Adipocyte (in vitro differentiated cells): ENCODE data around the gene CCK.
A peak's percentile ranks its signal among the peaks of the same experiment; 100 is the strongest.

Source experiments
- DNase-seq: peaks from one replicate; pipeline ENCODE4 v3.0.0-alpha.2; 2015; ENCODE audit warnings: low read depth
- H3K27me3 ChIP-seq: replicated peaks from 2 replicates; pipeline ENCODE4 v1.7.0; 2013; ENCODE audit warnings: mild to moderate bottlenecking, low read length, moderate library complexity; ENCODE audit not compliant: control insufficient read depth, insufficient read depth
- H3K36me3 ChIP-seq: 2 replicates; pipeline ENCODE4 v1.7.0; 2013; ENCODE audit warnings: low read length, mild to moderate bottlenecking, moderate library complexity; ENCODE audit not compliant: control insufficient read depth, insufficient read depth, severe bottlenecking
- H3K4me1 ChIP-seq: 2 replicates; pipeline ENCODE4 v1.7.0; 2013; ENCODE audit warnings: mild to moderate bottlenecking, low read length, moderate library complexity; ENCODE audit not compliant: control insufficient read depth, insufficient read depth
- H3K4me3 ChIP-seq: 2 replicates; pipeline ENCODE4 v1.7.0; 2013; ENCODE audit warnings: mild to moderate bottlenecking, low read length, moderate library complexity
- H3K9ac ChIP-seq: 2 replicates; pipeline ENCODE4 v1.7.0; 2013; ENCODE audit warnings: mild to moderate bottlenecking, low read length, moderate library complexity
- H3K9me3 ChIP-seq: 2 replicates; pipeline ENCODE4 v1.7.0; 2013; ENCODE audit warnings: mild to moderate bottlenecking, low read length, moderate library complexity; ENCODE audit not compliant: control insufficient read depth

Gene CCK

GRCh38 chr3:42236611-42237010 lies 29.4 kb downstream of the CCK start:
- peaks cover 10% of the 10 kb centered on the region for H3K27me3 ChIP-seq
- no peak overlapping the region for H3K9ac ChIP-seq
- no peak overlapping the region for H3K4me3 ChIP-seq
- H3K9me3 ChIP-seq = peaks cover 15% of the 10 kb centered on the region
- H3K4me1 ChIP-seq = no peaks in the 10 kb centered on the region
- DNase-seq = peak; percentile 15
- no peaks in the 10 kb centered on the region for H3K36me3 ChIP-seq

GRCh38 chr3:42235532-42235931 lies 30.5 kb downstream of the CCK start:
- H3K9ac ChIP-seq = no peak overlapping the region
- H3K4me1 ChIP-seq = no peaks in the 10 kb centered on the region
- no peak overlapping the region for H3K4me3 ChIP-seq
- H3K9me3 ChIP-seq = peaks cover 15% of the 10 kb centered on the region
- DNase-seq = no peak
- peaks cover 10% of the 10 kb centered on the region for H3K27me3 ChIP-seq
- H3K36me3 ChIP-seq = no peaks in the 10 kb centered on the region

GRCh38 chr3:42230860-42231259 lies 35.1 kb downstream of the CCK start:
- Histone ChIP-seq H3K4me3 (no peak overlapping the region), H3K27me3 (peaks cover 10% of the 10 kb centered on the region), H3K9me3 (peaks cover 6% of the 10 kb centered on the region), H3K36me3 (peaks cover 4% of the 10 kb centered on the region), H3K4me1 (no peaks in the 10 kb centered on the region), H3K9ac (no peak overlapping the region)
- DNase-seq = no peak

- peak overlapping the region; percentile 45 for H3K4me3 ChIP-seq
- peak; percentile 79 for DNase-seq
- peaks cover 7% of the 10 kb centered on the region for H3K27me3 ChIP-seq
- H3K9me3 ChIP-seq = peaks cover 2% of the 10 kb centered on the region
- peaks cover 3% of the 10 kb centered on the region for H3K4me1 ChIP-seq
- no peak overlapping the region for H3K9ac ChIP-seq
- H3K36me3 ChIP-seq = peaks cover 4% of the 10 kb centered on the region
Measured at GRCh38 chr3:42229942-42230688, 35.9 kb downstream of the CCK start.

- Histone ChIP-seq H3K27me3 (peaks cover 7% of the 10 kb centered on the region), H3K36me3 (peaks cover 5% of the 10 kb centered on the region), H3K4me3 (no peak overlapping the region), H3K9ac (no peak overlapping the region), H3K9me3 (no peaks in the 10 kb centered on the region), H3K4me1 (peaks cover 10% of the 10 kb centered on the region)
- no peak for DNase-seq
Measured at GRCh38 chr3:42229266-42229941, 36.6 kb downstream of the CCK start.

GRCh38 chr3:42228796-42229195 lies 37.2 kb downstream of the CCK start:
- Histone ChIP-seq H3K4me3 (no peak overlapping the region), H3K4me1 (peaks cover 16% of the 10 kb centered on the region), H3K9me3 (no peaks in the 10 kb centered on the region), H3K27me3 (peaks cover under 1% of the 10 kb centered on the region), H3K36me3 (peaks cover 11% of the 10 kb centered on the region), H3K9ac (no peak overlapping the region)
- DNase-seq = peak; percentile 34

- no peak for DNase-seq
- H3K36me3 ChIP-seq = peaks cover 28% of the 10 kb centered on the region
- no peaks in the 10 kb centered on the region for H3K27me3 ChIP-seq
- H3K9me3 ChIP-seq = no peaks in the 10 kb centered on the region
- H3K4me3 ChIP-seq = no peak overlapping the region
- H3K9ac ChIP-seq = no peak overlapping the region
- H3K4me1 ChIP-seq = peaks cover 16% of the 10 kb centered on the region
Measured at GRCh38 chr3:42226470-42227425, 39.2 kb downstream of the CCK start.

GRCh38 chr3:42225486-42226363 lies 40.3 kb downstream of the CCK start:
- Histone ChIP-seq H3K9ac (no peak overlapping the region), H3K4me3 (no peak overlapping the region), H3K9me3 (no peaks in the 10 kb centered on the region), H3K4me1 (peaks cover 16% of the 10 kb centered on the region), H3K27me3 (no peaks in the 10 kb centered on the region), H3K36me3 (peaks cover 29% of the 10 kb centered on the region)
- no peak for DNase-seq

GRCh38 chr3:42224658-42225421 lies 41.1 kb downstream of the CCK start:
- peaks cover 16% of the 10 kb centered on the region for H3K4me1 ChIP-seq
- H3K36me3 ChIP-seq = peaks cover 38% of the 10 kb centered on the region
- no peaks in the 10 kb centered on the region for H3K27me3 ChIP-seq
- no peak overlapping the region for H3K4me3 ChIP-seq
- no peak overlapping the region for H3K9ac ChIP-seq
- no peak for DNase-seq
- H3K9me3 ChIP-seq = no peaks in the 10 kb centered on the region

GRCh38 chr3:42224178-42224577 lies 41.8 kb downstream of the CCK start:
- DNase-seq = no peak
- H3K27me3 ChIP-seq = no peaks in the 10 kb centered on the region
- H3K36me3 ChIP-seq = peaks cover 41% of the 10 kb centered on the region
- H3K4me1 ChIP-seq = peaks cover 16% of the 10 kb centered on the region
- H3K9me3 ChIP-seq = no peaks in the 10 kb centered on the region
- H3K9ac ChIP-seq = no peak overlapping the region
- H3K4me3 ChIP-seq = no peak overlapping the region
